BE2C (cell line): ENCODE measurements around the gene COPZ1.

Source experiments
- DNase-seq: peaks from one replicate; pipeline ENCODE4 v3.0.0-alpha.2; 2020
- H3K27me3 ChIP-seq: fragments of 250-450 bp; sonication (Bioruptor Pico); 2 replicates; pipeline ENCODE4 v1.5.1; 2020; ENCODE audit warnings: mild to moderate bottlenecking
- H3K36me3 ChIP-seq: fragments of 250-450 bp; sonication (Bioruptor Pico); 2 replicates; pipeline ENCODE4 v1.5.1; 2020; ENCODE audit warnings: mild to moderate bottlenecking
- H3K4me1 ChIP-seq: fragments of 250-450 bp; sonication (Bioruptor Pico); 2 replicates; pipeline ENCODE4 v1.5.1; 2020
- H3K4me3 ChIP-seq: 2 replicates; pipeline ENCODE4 v1.5.1; 2011; ENCODE audit warnings: low read depth, low read length
- H3K9me3 ChIP-seq: fragments of 250-450 bp; sonication (Bioruptor Pico); 2 replicates; pipeline ENCODE4 v1.5.1; 2020
- CTCF ChIP-seq: IDR thresholded peaks from 2 replicates; pipeline ENCODE4 v1.5.1; 2012; ENCODE audit warnings: mild to moderate bottlenecking, low read depth, low read length

COPZ1 gene

DNA sequence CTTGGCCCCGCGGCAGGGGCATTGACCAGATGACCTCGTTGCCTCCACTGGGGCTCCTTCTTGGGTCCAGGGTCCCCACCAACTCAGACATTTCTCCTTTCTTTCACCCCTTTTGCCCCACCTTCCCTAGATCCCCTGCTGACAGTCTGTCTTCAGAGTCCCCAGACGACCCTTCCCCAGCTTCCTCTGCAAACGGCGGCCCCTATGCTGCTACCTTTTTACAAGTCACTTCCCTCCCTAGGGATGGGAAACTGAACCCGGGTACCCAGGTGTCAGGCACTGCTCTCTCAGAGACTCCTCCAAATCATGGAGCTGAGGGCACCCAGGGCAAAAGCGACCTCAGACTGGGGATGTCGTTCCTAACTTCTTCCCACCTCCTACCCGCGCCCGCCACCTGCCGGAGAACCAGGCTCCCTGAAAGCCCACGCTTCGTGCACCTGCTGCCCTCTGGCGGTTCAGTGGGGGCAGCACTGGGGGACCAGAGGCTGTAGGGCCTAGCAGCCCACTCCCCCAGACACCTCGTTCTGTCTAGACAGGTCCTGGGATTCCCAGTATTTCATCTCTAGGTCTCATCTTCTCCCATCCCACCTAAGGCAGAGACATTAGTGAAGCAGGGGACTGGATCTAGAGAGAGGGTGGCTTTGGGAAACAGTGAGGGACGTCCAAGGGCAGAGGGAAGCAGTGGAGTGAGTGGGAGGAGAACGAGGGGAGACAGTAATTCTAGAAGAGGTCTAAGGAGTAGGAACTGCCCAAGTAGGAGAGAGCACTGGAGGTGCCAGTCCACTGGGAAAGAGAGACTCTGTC, 54.7 kb downstream of the COPZ1 start:
- peak overlapping the region; percentile 57 for H3K4me3 ChIP-seq
- peak; percentile 98 for DNase-seq
- no peaks in the 10 kb centered on the region for H3K27me3 ChIP-seq
- H3K4me1 ChIP-seq = peaks cover 22% of the 10 kb centered on the region
- peak; percentile 100 for TF ChIP-seq CTCF
- H3K36me3 ChIP-seq = no peaks in the 10 kb centered on the region
- H3K9me3 ChIP-seq = no peaks in the 10 kb centered on the region

- no peaks in the 10 kb centered on the region for H3K9me3 ChIP-seq
- no peaks in the 10 kb centered on the region for H3K36me3 ChIP-seq
- TF ChIP-seq CTCF = no peak
- H3K27me3 ChIP-seq = no peaks in the 10 kb centered on the region
- no peak for DNase-seq
- H3K4me3 ChIP-seq = no peak overlapping the region
- H3K4me1 ChIP-seq = peaks cover 7% of the 10 kb centered on the region
Observed at GRCh38 chr12:54381136-54381535, 56.2 kb downstream of the COPZ1 start.

GRCh38 chr12:54383041-54383609, 58.2 kb downstream of the COPZ1 start:
- Histone ChIP-seq H3K4me3 (no peak overlapping the region), H3K36me3 (no peaks in the 10 kb centered on the region), H3K27me3 (no peaks in the 10 kb centered on the region), H3K9me3 (no peaks in the 10 kb centered on the region), H3K4me1 (peaks cover 11% of the 10 kb centered on the region)
- no peak for DNase-seq
- no peak for TF ChIP-seq CTCF

DNA sequence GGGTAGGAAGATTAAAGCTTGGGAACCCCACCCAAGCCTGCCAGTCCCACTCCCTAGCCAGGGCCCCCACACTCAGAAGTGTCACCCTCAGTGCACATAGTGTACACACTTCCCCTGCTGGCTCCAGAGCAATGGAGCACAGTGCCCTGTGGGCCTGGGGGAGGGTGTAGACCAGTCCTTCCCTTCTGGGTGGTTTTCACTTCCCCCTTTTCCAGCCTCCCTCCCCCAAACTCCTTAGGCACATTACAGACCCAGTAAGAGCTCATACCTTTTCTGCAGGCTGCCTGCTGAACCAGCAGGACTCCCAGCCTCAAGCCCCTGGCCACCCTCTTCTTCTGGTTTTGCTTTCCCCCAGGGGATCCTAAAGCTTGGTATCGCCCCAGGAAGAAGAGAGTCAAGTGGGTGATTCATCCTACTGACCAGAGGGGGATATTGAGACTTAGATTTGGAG, 59.7 kb downstream of the COPZ1 start, which contains the start of gene ZNF385A:
Gene ZNF385A (minus strand): TSS at position 143 of the 451 bp plus-strand sequence. CDS start 219 bp downstream, outside the sequence.
- no peaks in the 10 kb centered on the region for H3K27me3 ChIP-seq
- no peak for DNase-seq
- H3K36me3 ChIP-seq = no peaks in the 10 kb centered on the region
- H3K4me3 ChIP-seq = no peak within 1 kb of the TSS
- peaks cover 14% of the 10 kb centered on the region for H3K4me1 ChIP-seq
- no peaks in the 10 kb centered on the region for H3K9me3 ChIP-seq
- TF ChIP-seq CTCF = no peak

DNA sequence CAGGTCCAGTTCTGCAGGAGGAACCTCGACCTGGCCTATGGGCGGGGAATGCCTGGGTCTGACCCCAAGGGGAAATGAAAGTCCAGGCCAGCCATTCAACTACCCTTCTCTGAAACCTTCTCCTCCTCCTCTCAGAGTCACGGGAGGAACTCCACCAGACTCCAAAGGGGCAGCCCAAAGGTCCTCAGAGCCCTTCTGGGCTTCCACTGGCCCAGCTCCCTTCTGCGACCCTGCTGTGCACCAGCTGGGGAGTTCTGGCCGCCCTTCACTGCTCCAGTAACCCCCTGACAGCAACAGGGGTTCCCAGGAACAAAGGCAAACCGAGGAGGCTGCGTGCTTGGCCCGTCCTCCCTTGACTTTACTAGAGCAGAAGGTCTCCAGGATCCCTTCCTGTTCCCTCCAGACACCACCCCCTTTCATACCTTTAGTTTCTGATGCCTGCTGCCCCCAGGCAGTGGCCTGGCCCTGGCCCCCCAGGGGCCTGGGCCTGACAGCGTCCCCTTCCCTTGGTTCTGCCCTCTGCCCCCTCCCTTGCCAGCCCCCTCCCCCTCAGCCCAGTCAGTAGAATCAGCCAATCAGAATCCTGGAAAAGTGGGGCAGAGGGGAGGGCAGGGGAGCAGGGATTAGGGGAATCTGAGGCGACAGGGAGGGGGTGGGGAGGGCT, 60.5 kb downstream of the COPZ1 start:
- Histone ChIP-seq H3K4me3 (no peak overlapping the region), H3K9me3 (no peaks in the 10 kb centered on the region), H3K36me3 (no peaks in the 10 kb centered on the region), H3K4me1 (peaks cover 14% of the 10 kb centered on the region), H3K27me3 (no peaks in the 10 kb centered on the region)
- TF ChIP-seq CTCF = no peak
- no peak for DNase-seq
